ENCODE measurements around the gene MAP2K2.

The MAP2K2 gene

DNA sequence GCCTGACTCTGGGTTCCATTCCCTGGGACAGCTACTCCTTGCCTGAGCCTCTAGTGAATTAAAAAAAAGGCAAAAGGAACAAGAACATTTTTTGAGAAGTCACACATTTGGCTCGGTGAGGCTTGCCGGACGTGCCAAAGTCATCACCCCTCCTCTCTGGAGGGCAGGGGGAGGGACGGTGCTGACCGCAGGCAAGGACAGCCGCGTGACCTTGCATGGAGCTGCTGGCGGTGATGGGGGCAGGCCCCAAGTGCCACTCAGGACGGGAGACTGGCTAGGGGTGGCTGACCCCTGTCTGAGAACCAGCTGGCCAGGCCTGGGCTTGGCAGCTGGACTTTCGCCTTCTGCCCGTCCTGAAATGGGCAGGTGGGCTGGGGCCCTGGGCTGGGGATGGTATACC, 26.4 kb downstream of the MAP2K2 start:
- no peak for DNase-seq

- no peak for DNase-seq
These were observed 27.7 kb downstream of the MAP2K2 start for GRCh38 chr19:4096049-4096892.

GRCh38 chr19:4095488-4095844, 28.5 kb downstream of the MAP2K2 start:
- no peak for DNase-seq

- no peak for DNase-seq
These were observed 29.0 kb downstream of the MAP2K2 start for GRCh38 chr19:4094761-4095487.

- no peak for DNase-seq
These were observed 29.6 kb downstream of the MAP2K2 start for GRCh38 chr19:4094291-4094690.

DNA sequence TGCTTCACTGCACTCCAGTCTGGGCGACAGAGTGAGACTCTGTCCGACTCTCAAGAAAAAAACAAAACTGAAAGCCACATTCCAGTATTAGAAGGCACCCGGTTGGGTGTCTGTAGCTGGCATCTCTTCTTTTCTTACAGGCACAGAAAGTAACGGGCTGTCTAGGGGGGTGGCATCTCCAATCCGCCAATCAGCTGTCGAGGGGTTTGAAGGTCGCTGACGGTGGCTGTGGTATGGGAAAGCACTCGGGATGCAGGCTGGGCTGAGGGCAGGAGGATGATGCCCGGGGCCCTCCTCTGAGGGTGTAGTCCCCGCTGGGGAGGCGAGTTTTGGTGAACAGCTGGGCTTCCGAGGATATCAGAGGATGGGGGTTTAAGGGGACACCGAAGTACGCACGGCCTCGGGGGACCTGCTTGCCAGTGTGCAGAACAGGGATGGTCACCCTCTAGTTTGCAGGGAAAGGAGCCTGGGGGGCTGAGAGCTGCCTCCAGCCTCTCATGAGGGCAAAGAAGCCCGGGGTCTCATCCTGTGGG, 30.2 kb downstream of the MAP2K2 start:
- DNase-seq = no peak

GRCh38 chr19:4090356-4091220, 33.3 kb downstream of the MAP2K2 start:
- DNase-seq = no peak

GRCh38 chr19:4089946-4090345, 34.0 kb downstream of the MAP2K2 start:
- no peak for DNase-seq

DNA sequence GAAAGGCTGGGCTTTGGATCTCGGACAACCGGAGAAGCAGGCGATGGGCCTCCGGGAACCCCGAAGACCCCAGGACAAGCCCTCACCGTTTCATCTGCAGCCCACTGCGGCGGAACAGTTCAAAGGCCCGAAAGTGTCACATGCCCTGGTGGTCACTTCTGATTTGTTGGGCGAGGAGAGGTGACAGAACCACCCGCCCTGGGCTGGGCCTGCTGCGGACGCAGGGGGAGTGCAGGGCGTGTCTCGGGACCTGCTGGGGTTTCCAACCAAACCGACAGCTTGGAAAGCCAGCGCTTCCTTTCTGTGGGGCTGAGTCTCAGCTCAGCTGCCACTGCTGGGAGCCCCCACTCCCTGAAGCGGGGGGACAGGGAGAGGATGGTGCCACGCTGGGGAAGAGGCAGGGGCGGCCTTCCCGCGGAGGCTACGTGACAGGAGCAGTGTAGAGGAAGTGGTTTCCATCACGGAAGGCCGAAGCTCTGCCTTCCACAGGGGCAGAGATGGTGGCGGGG, 34.5 kb downstream of the MAP2K2 start:
- no peak for DNase-seq

DNA sequence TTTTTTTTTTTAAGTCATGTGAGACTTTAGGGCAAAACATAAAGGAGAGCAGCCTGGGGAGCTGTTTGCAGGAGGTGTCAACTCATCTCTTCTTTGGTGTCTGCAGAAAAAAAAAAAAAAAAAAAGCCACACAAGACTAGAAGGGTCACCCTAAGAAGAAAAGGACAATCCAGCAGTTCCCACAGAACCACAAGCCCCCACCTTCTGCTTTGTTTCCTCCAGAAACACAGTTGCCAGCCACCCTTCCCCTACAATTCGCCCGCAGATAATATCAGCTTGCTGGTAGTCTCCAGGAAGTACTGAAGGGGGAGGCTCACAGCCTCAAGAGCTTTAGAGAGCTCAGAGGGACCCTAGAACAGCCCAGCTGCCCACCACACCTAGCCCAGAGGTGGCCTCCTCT, 34.9 kb downstream of the MAP2K2 start:
- DNase-seq = no peak

GRCh38 chr19:4087787-4088679, 35.9 kb downstream of the MAP2K2 start:
- DNase-seq = no peak

- DNase-seq = no peak
These were observed 37.5 kb downstream of the MAP2K2 start for GRCh38 chr19:4086411-4086867.

DNA sequence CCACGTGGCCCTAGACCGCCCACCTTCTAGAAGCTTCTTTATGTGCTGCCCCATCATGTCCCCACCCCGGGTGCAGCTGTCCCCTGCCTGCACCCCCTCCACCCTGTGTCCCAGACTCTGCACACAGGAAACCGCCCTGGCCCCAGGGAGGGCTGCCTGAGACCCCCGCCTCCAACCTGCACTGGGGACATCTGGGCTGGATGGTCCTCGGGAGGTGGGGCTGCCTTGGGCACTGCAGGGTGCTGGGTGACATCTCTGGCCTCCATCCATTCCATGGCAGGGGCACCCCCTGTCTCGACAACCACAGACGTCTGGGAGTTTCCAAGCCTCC, 39.4 kb downstream of the MAP2K2 start:
- DNase-seq = no peak

DNA sequence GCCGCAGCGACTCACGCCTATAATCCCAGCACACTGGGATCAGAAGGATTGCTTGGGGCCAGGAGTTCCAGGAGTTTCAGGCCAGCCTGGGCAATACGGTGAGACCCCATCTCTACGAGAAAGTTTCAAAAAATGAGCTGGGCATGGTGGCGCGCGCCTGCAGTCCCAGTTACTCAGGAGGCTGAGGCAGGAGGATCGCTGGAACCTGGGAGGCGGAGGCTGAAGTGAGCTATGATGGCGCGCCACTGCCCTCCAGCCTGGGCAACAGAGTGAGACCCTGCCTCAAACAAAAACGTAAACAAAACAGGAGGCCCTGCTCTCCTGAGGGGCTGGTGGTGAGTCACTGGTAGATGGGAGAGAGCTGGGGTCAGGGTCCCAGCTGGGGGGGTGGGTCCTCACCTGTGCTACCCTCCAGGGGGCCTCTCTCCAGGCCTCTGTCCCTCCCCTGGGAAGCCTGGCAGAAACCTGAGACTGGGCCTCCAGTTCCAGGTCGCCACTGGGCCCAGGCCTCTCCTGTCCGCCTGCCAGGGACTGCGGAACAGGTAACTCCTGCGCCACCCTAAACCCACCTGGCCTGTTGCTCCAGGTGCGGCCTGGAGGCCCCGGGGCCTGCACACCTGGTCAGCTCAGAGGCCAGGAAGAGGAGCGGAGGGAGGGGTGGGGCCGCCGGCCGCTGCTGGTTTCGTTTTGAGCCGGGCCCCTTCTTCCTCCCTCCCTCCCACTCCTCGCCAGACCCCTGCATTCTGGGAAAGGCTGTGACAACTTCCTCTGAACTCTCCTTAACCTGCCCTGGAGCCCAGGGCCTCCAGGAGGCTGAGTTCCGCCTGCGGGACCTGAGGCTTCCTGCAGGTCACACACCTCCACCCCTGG, 40.0 kb downstream of the MAP2K2 start:
- DNase-seq = no peak

GRCh38 chr19:4082172-4082571, 41.8 kb downstream of the MAP2K2 start:
- DNase-seq = no peak

- no peak for DNase-seq
These were observed 42.3 kb downstream of the MAP2K2 start for GRCh38 chr19:4081441-4082129.

- DNase-seq = no peak
These were observed 43.4 kb downstream of the MAP2K2 start for GRCh38 chr19:4080473-4080872.

GRCh38 chr19:4077800-4078684, 45.9 kb downstream of the MAP2K2 start:
- peak; percentile 52 for DNase-seq

DNA sequence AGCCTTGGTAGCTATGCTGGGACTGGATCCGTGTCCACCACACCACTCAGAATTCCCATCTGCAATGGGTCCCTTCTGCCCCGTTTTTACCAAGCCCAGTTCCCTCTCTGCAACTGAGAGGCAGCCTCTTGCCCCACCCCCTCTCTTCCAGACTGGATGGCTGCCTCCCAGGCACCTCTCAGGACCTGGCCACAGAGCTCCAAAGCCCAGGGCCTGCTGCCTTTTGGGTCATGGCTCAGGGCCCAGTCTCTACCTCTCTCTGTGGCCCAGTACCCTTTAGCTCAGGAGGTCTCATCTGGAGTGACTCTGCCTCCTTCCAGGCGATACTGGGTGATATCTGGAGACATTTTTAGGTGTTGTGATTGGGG, 46.9 kb downstream of the MAP2K2 start:
- DNase-seq = no peak

Data from activated T-cell treated with anti-CD3 and anti-CD28 coated beads for 4 hours (primary cell).